K562 (cell line): Measurements from ENCODE around the gene RACK1. TPM values are rescaled to one million over a fixed set of nuclear protein-coding genes. Genes with fewer than 3 reads are reported as not detected.

Experiments
- ATAC-seq: fragments of 200-7000 bp; cut with Tn5 transposase; 3 replicates; pipeline ENCODE4 v1.9.1; 2020; ENCODE audit warnings: moderate library complexity
- BruUV-seq: library from RNA; stranded (reverse); fragments of 400-500 nt; replicated peaks from 2 replicates; lab custom pipeline; 2021; lab: Mats Ljungman, UMichigan
- CTCF ChIA-PET: fragments of 300-600 bp; formaldehyde crosslinking; extraction: SDS; loops from one replicate; lab custom pipeline; 2021; ENCODE audit warnings: low intra/inter-chr PET ratio; lab: Yijun Ruan, JAX
- POLR2A ChIA-PET: fragments of 300-600, 350-650 bp; sonication (Branson Sonifier 250); formaldehyde crosslinking; extraction: SDS; loops from one replicate; lab custom pipeline; 2021; ENCODE audit warnings: antibody characterized with exemption, inconsistent platforms; lab: Yijun Ruan, JAX
- DNase-seq, 4 experiments: peaks; one replicate each; pipeline versions ENCODE4 v3.0.0 to v3.0.0-alpha.2; 2011 to 2018; ENCODE audit warnings: low spot score in 3 of 4, mixed read lengths in 3 of 4; ENCODE audit errors: extremely low read depth in 1 of 4
- FAIRE-seq: peaks from 2 replicates; lab custom pipeline; 2011; peaks lifted over from hg19 to GRCh38; lab: Jason Lieb, UNC
- H2AFZ ChIP-seq: 2 replicates; pipeline ENCODE4 v1.6.0; 2011; ENCODE audit warnings: low read depth, low read length, control low read depth, inconsistent platforms
- H3K27ac ChIP-seq: fragments of 200-600 bp; 3 replicates; pipeline ENCODE4 v1.8.0; 2011; ENCODE audit warnings: low read depth, mild to moderate bottlenecking, control low read depth, inconsistent platforms, low read length, moderate library complexity, mixed read lengths; ENCODE audit errors: extremely low read depth
- H3K27me3 ChIP-seq, 2 experiments: fragments of 300-600 bp in 1 of 2; 2 replicates in 1 of 2; 3 replicates in 1 of 2; pipeline versions ENCODE4 v1.6.0 to v1.8.0; 2011; ENCODE audit warnings: inconsistent platforms in 2 of 2, low read length in 2 of 2, mild to moderate bottlenecking in 1 of 2, mixed read lengths in 1 of 2, moderate library complexity in 1 of 2; ENCODE audit not compliant: control insufficient read depth in 2 of 2, insufficient read depth in 2 of 2
- H3K36me3 ChIP-seq: fragments of 300-600 bp; 3 replicates; pipeline ENCODE4 v1.8.0; 2011; ENCODE audit warnings: mild to moderate bottlenecking, low read length, inconsistent platforms; ENCODE audit not compliant: control insufficient read depth, insufficient read depth
- H3K4me1 ChIP-seq, 2 experiments: fragments of 200-600 bp in 1 of 2; replicated peaks in 1 of 2; 2 replicates in 1 of 2; 3 replicates in 1 of 2; pipeline versions ENCODE4 v1.5.1 to v1.8.0; 2011; ENCODE audit warnings: inconsistent platforms in 2 of 2, low read length in 2 of 2, mild to moderate bottlenecking in 1 of 2, mixed read lengths in 1 of 2, moderate library complexity in 1 of 2; ENCODE audit not compliant: control insufficient read depth in 2 of 2, insufficient read depth in 2 of 2
- H3K4me2 ChIP-seq: 2 replicates; pipeline ENCODE4 v1.6.1; 2011; ENCODE audit warnings: low read length, control low read depth, inconsistent platforms, mixed read lengths; ENCODE audit not compliant: insufficient read depth
- H3K4me3 ChIP-seq: fragments of 200-600 bp; sonication (generic), shearing (Covaris generic); 2 replicates; pipeline ENCODE4 v1.5.1; 2016; ENCODE audit warnings: control low read depth, inconsistent platforms
- H3K79me2 ChIP-seq: fragments of 200-600 bp; 3 replicates; pipeline ENCODE4 v1.8.0; 2011; ENCODE audit warnings: low read length, inconsistent platforms; ENCODE audit not compliant: control insufficient read depth, insufficient read depth
- H3K9ac ChIP-seq, 2 experiments: 2 replicates each; pipeline versions ENCODE4 v1.6.0 to v1.6.1; 2011; ENCODE audit warnings: low read depth in 2 of 2, low read length in 2 of 2, control low read depth in 1 of 2, inconsistent platforms in 1 of 2, mild to moderate bottlenecking in 1 of 2, mixed read lengths in 1 of 2; ENCODE audit not compliant: insufficient read depth in 1 of 2
- H3K9me1 ChIP-seq: one replicate; pipeline ENCODE4 v1.6.0; 2011; ENCODE audit warnings: inconsistent platforms, mild to moderate bottlenecking, low read length, moderate library complexity; ENCODE audit not compliant: control insufficient read depth, insufficient read depth
- H3K9me3 ChIP-seq: replicated peaks from 2 replicates; pipeline ENCODE4 v1.5.1; 2011; ENCODE audit warnings: low read depth, low read length, inconsistent platforms; ENCODE audit not compliant: control insufficient read depth, insufficient read depth
- H4K20me1 ChIP-seq: replicated peaks from 2 replicates; pipeline ENCODE4 v1.6.1; 2011; ENCODE audit warnings: low read length, inconsistent platforms, mixed read lengths; ENCODE audit not compliant: control insufficient read depth, insufficient read depth
- ATF7 ChIP-seq: fragments of 450-650 bp; IDR thresholded peaks from 2 replicates; pipeline ENCODE4 v1.7.1; 2014; ENCODE audit warnings: mild to moderate bottlenecking, moderate library complexity
- CBFA2T3 ChIP-seq: fragments of 450-650 bp; IDR thresholded peaks from 2 replicates; pipeline ENCODE4 v1.6.1; 2017
- CBX3 ChIP-seq, 2 experiments: IDR thresholded peaks; 1 replicate in 1 of 2; 2 replicates in 1 of 2; pipeline ENCODE4 v1.6.1; 2012; ENCODE audit warnings: inconsistent platforms in 2 of 2, low read length in 2 of 2, borderline replicate concordance in 1 of 2, control low read depth in 1 of 2
- CEBPG ChIP-seq, 3 experiments: fragments of 200-800 bp in 1 of 3; sonication (Bioruptor generic) in 1 of 3; sonication (generic) in 1 of 3; formaldehyde crosslinking in 1 of 3; IDR thresholded peaks in 2 of 3; conservative IDR thresholded peaks in 1 of 3; 2 replicates each; pipeline versions ENCODE4 v1.6.1 to v1.8.0; 2016 to 2022; ENCODE audit warnings: missing compliant biosample characterization in 2 of 3, missing genetic modification characterization in 2 of 3, mild to moderate bottlenecking in 1 of 3, missing genetic modification reagents in 1 of 3
- PML ChIP-seq: IDR thresholded peaks from 2 replicates; pipeline ENCODE4 v1.6.1; 2012; ENCODE audit warnings: low read length, inconsistent platforms
- TRIM24 ChIP-seq, 2 experiments: fragments of 450-650 bp; IDR thresholded peaks; 2 replicates each; pipeline ENCODE4 v1.6.1; 2016
- ZNF253 ChIP-seq: fragments of 250-450 bp; sonication (Bioruptor Pico); conservative IDR thresholded peaks from 2 replicates; pipeline ENCODE4 v1.6.1; 2021; ENCODE audit warnings: mild to moderate bottlenecking
- WGBS: fragments of 100-300 bp; shearing (Covaris generic); methylation state at CpG from one replicate; pipeline ENCODE4 v1.1.6; 2016; ENCODE audit warnings: low coverage, mixed read lengths; ENCODE audit not compliant: insufficient coverage; ENCODE audit errors: missing lambda C conversion rate; 5-methylcytosine and 5-hydroxymethylcytosine counted together
- in situ Hi-C: fragments of 300-500 bp; cut with MboI; formaldehyde crosslinking; loops from 4 replicates; pipeline ENCODE4 v1.15.0; 2018; ENCODE audit warnings: inconsistent platforms, mixed read lengths
- intact Hi-C: fragments of 100-400 bp; cut with micrococcal nuclease; formaldehyde crosslinking; loops from 2 replicates; pipeline ENCODE4 v1.14.2; 2022
- polyA plus RNA-seq, 8 experiments: library from polyadenylated mRNA; depleted of rRNA in 4 of 8; stranded (reverse) in 5 of 8; unstranded in 3 of 8; fragments of >200 nt; fragmentation: Nextera tagmentation in 2 of 8; fragmentation: Illumina TruSeq in 1 of 8; extraction: Ambion mirVana in 2 of 8; extraction: Trizol in 1 of 8; gene quantifications; 2 replicates each; pipeline versions ENCODE4 v1.2.1 to v1.2.3, GENCODE V29; 2011 to 2014; ENCODE audit warnings: inconsistent platforms in 1 of 8, missing spikeins in 1 of 8
- total RNA-seq, 7 experiments: library from RNA; depleted of rRNA in 6 of 7; stranded (reverse); fragments of >200 nt in 6 of 7; fragmentation: Illumina TruSeq in 2 of 7; extraction: Trizol in 2 of 7; gene quantifications; 2 replicates each; pipeline versions ENCODE4 v1.2.1 to v1.2.3, GENCODE V29; 2011 to 2021; ENCODE audit warnings: low replicate concordance in 1 of 7
- TF ChIP-seq, protein P1 (sequence below): IDR thresholded peaks from 3 replicates; pipeline ENCODE4 v1.6.1; 2011; ENCODE audit warnings: borderline replicate concordance, mild to moderate bottlenecking; ENCODE audit not compliant: insufficient read length, insufficient read depth
- TF ChIP-seq, protein P2 (sequence below), 2 experiments: fragments of 450-650 bp in 1 of 2; sonication (generic) in 1 of 2; formaldehyde crosslinking in 1 of 2; IDR thresholded peaks in 1 of 2; conservative IDR thresholded peaks in 1 of 2; 2 replicates each; pipeline versions ENCODE4 v1.6.1 to v1.8.1; 2016 to 2023; ENCODE audit warnings: mild to moderate bottlenecking in 2 of 2, moderate library complexity in 2 of 2, inconsistent platforms in 1 of 2, missing genetic modification reagents in 1 of 2
- TF ChIP-seq, protein P3 (sequence below): fragments of 450-650 bp; conservative IDR thresholded peaks from 2 replicates; pipeline ENCODE4 v1.6.1; 2016; ENCODE audit warnings: missing genetic modification characterization, low read depth, mild to moderate bottlenecking, missing compliant biosample characterization, moderate library complexity

RACK1 gene
- total and polyA plus RNA-seq, 9 of the 15 experiments (the other 6 are each of a cell fraction or from before 2014, with no cell fraction given), result 2,303 to 5,311 (median 3,833) TPM

DNA sequence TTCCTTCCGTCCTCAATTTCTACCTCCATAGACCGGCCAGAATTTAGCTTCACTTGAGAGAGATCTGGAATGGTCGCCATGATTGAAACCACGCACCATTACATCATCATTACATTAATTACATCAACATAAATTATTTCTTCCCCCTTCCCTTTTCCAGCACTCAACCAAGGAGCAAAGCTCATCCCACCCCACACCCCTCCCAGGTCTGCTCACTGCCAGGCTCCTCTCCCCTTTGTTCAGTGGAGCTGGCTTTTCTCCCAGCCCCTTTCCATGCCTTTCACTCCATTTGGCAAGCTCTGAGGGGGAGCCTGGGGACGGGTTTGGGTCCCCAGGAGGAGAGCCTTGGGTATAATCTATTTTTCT is 8.4 kb downstream of the RACK1 start:
- in situ Hi-C loops (no loop called here), intact Hi-C loops (no loop called here)
- Histone ChIP-seq H3K36me3 (peaks cover 98% of the 10 kb centered on the region), H3K9ac (no peak overlapping the region; a peak in 1 of 4 replicates), H3K4me2 (no peak overlapping the region), H4K20me1 (peaks cover 38% of the 10 kb centered on the region), H2AFZ (no peak overlapping the region), H3K4me1 (peaks cover 5 to 21% of the 10 kb centered on the region in 2 experiments; a peak in 4 of 5 replicates), H3K27me3 (no peaks in the 10 kb centered on the region), H3K79me2 (peaks cover 32% of the 10 kb centered on the region), H3K9me1 (no peaks in the 10 kb centered on the region), H3K27ac (peak overlapping the region; percentile 60; the same call in 2 of the 3 replicates), H3K9me3 (no peaks in the 10 kb centered on the region), H3K4me3 (no peak overlapping the region)
- ChIA-PET POLR2A (interaction anchor here (0.6 to 5.3 kb wide), 14 partner anchors 9 to 194 kb away, joined by 3 to 55 read pairs (median 4); partner anchors contain the start of genes RACK1 and TRIM41), CTCF (no interaction called here)
- FAIRE-seq (no peak), ATAC-seq (peak; percentile 47), DNase-seq (peak in 2 of 4 experiments; percentile 23 to 34)
- 62% methylated on average over 5 of the region's 5 CpGs for WGBS
- TF ChIP-seq ATF7, result peak; percentile 53; the same call in 1 of the 2 replicates
- 0 out of 4 replicates have a peak, but pooled peaks of 1 of the 2 experiments have one; percentile 5 for TF ChIP-seq TRIM24 (IDR thresholded peaks at IDR 0.05)
- TF ChIP-seq, protein P1, sequence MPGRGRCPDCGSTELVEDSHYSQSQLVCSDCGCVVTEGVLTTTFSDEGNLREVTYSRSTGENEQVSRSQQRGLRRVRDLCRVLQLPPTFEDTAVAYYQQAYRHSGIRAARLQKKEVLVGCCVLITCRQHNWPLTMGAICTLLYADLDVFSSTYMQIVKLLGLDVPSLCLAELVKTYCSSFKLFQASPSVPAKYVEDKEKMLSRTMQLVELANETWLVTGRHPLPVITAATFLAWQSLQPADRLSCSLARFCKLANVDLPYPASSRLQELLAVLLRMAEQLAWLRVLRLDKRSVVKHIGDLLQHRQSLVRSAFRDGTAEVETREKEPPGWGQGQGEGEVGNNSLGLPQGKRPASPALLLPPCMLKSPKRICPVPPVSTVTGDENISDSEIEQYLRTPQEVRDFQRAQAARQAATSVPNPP, result no peak
- TF ChIP-seq CBFA2T3, result no peak
- no peak for TF ChIP-seq ZNF253 (CRISPR knock-in tag)
- TF ChIP-seq, protein P2, sequence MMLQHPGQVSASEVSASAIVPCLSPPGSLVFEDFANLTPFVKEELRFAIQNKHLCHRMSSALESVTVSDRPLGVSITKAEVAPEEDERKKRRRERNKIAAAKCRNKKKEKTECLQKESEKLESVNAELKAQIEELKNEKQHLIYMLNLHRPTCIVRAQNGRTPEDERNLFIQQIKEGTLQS (IDR thresholded peaks at IDR 0.05), result peak; percentile 81
- TF ChIP-seq, protein P2 (CRISPR knock-in tag; conservative IDR thresholded peaks at IDR 0.05), result no peak
- TF ChIP-seq PML, result no peak
- no peak for TF ChIP-seq CEBPG (CRISPR knock-in tag; IDR thresholded peaks at IDR 0.05)
- TF ChIP-seq CEBPG (tag; conservative IDR thresholded peaks at IDR 0.05 in 1 of 2, IDR thresholded peaks at IDR 0.05 in 1 of 2), result 0 out of 4 replicates have a peak, but pooled peaks of 1 of the 2 experiments have one; percentile 42
- TF ChIP-seq, protein P3, sequence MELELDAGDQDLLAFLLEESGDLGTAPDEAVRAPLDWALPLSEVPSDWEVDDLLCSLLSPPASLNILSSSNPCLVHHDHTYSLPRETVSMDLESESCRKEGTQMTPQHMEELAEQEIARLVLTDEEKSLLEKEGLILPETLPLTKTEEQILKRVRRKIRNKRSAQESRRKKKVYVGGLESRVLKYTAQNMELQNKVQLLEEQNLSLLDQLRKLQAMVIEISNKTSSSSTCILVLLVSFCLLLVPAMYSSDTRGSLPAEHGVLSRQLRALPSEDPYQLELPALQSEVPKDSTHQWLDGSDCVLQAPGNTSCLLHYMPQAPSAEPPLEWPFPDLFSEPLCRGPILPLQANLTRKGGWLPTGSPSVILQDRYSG (tag), result no peak
- 0 out of 3 replicates have a peak, but pooled peaks of 1 of the 2 experiments have one; percentile 7 for TF ChIP-seq CBX3 (IDR thresholded peaks at IDR 0.05; ENCODE audit: borderline replicate concordance in 1 of 2, low read length in 2 of 2)
- TSS peak; percentile 37 for BruUV-seq
